Ovary (tissue), 9 donors: ENCODE data around the gene EIF4G3. TPM values are rescaled to one million over a fixed set of nuclear protein-coding genes. Genes with fewer than 3 reads are reported as not detected.
A peak's percentile ranks its signal among the peaks of the same experiment; 100 is the strongest.

Experiments used
- DNase-seq, 5 donors: peaks; one replicate each; pipeline ENCODE4 v3.0.0-alpha.2; 2019 to 2020
- H3K27ac ChIP-seq, 2 donors: fragments of 200-600 bp; one replicate each; pipeline versions ENCODE4 v1.5.1 to v1.8.0; 2019 to 2022
- H3K27me3 ChIP-seq: fragments of 200-600 bp; one replicate; pipeline ENCODE4 v1.8.0; 2022
- H3K36me3 ChIP-seq: fragments of 200-600 bp; sonication (generic); one replicate; pipeline ENCODE4 v1.5.1; 2019
- H3K4me1 ChIP-seq: one replicate; pipeline ENCODE4 v1.8.1; 2013; ENCODE audit warnings: mild to moderate bottlenecking, moderate library complexity; ENCODE audit not compliant: insufficient read depth
- H3K4me3 ChIP-seq: fragments of 200-600 bp; sonication (generic); one replicate; pipeline ENCODE4 v1.5.1; 2017
- H3K9me3 ChIP-seq, 2 donors: fragments of 200-600 bp in 1 of 2; sonication (generic) in 1 of 2; one replicate each; pipeline versions ENCODE4 v1.5.1 to v1.8.1; 2013 to 2019; ENCODE audit warnings: mild to moderate bottlenecking in 1 of 2, moderate library complexity in 1 of 2
- EP300 ChIP-seq: sonication (generic); formaldehyde crosslinking; IDR thresholded peaks from one replicate; pipeline ENCODE4 v1.6.1; 2017; ENCODE audit warnings: antibody characterized with exemption
- POLR2A ChIP-seq: fragments of 450-650 bp; IDR thresholded peaks from one replicate; pipeline ENCODE4 v1.6.1; 2017; ENCODE audit warnings: antibody characterized with exemption, mild to moderate bottlenecking, moderate library complexity
- WGBS, 3 donors: extraction: QIAGEN DNeasy Blood & Tissue Kit in 1 of 3; methylation state at CpG; one replicate each; pipeline versions ENCODE4 v1.1.5 to v1.1.7; 2013 to 2017; 5-methylcytosine and 5-hydroxymethylcytosine counted together
- intact Hi-C, 4 donors: fragments of 100-400 bp; cut with DNase I; formaldehyde crosslinking; loops; one replicate each; pipeline versions ENCODE4 v1.11.0 to v1.15.1; 2022 to 2023
- microRNA counts: library from miRNA; unstranded; fragments of <30 nt; microRNA quantifications from one replicate; lab custom pipeline; 2016
- microRNA-seq, 3 donors: library from miRNA; unstranded; fragments of <30 nt; microRNA quantifications; one replicate each; pipeline versions ENCODE4 to v1.2.0, GENCODE V29; 2019 to 2020
- polyA plus RNA-seq, 2 donors: library from polyadenylated mRNA; stranded (reverse); fragments of 200-250 nt in 1 of 2; fragments of 350-450 nt in 1 of 2; fragmentation: Illumina TruSeq in 1 of 2; extraction: RNeasy Lipid Tissue Mini Kit (QIAGEN cat#74804) in 1 of 2; gene quantifications; one replicate each; pipeline ENCODE4 v1.2.3, GENCODE V29; 2013 to 2014
- small RNA-seq: library from RNA; depleted of rRNA; stranded (forward); fragments of <200 nt; gene quantifications from one replicate; pipeline ENCODE3, GENCODE V24; 2016
- total RNA-seq, 7 donors: library from RNA; depleted of rRNA in 2 of 7; stranded (reverse); fragments of >200 nt in 2 of 7; fragmentation: NEBNext Ultra II Directional in 3 of 7; extraction: Animal tissue kit (Norgen Biotek cat#: 25700) in 3 of 7; gene quantifications; one replicate each; pipeline versions ENCODE4 v1.1.0 to v1.2.4, GENCODE V29; 2016 to 2023
- TF ChIP-seq, protein P1 (sequence below), 3 donors: fragments of 450-650 bp in 2 of 3; fragments of 200-600 bp in 1 of 3; IDR thresholded peaks; one replicate each; pipeline versions ENCODE4 v1.5.1 to v1.8.0; 2016 to 2022; ENCODE audit warnings: antibody characterized with exemption in 3 of 3, mild to moderate bottlenecking in 1 of 3
- donor health status: DM: no; HTN: no; CAD: no; lungs with moderate emphysema.
- donor health status: DM: no; HTN: no; CAD: no.
- donor health status: Bipolar disorder and iron deficiency.
- donor health status: DM: yes; HTN: yes; CAD: no.
- donor health status: DM: no; HTN: no; CAD: no.
- donor health status: DM: yes; HTN: yes; CAD: no.

EIF4G3 gene
- total and polyA plus RNA-seq, 9 donors, result 13.9 to 62.4 (median 39.4) TPM

GRCh38 chr1:20763417-20763816 is 413.3 kb downstream of the EIF4G3 start:
- Histone ChIP-seq H3K27me3 (no peaks in the 10 kb centered on the region), H3K4me1 (no peaks in the 10 kb centered on the region), H3K9me3 (no peaks in the 10 kb centered on the region), H3K27ac (no peak overlapping the region), H3K36me3 (no peaks in the 10 kb centered on the region), H3K4me3 (no peak overlapping the region)
- no peak for DNase-seq
- intact Hi-C loops, result no loop called here
- TF ChIP-seq POLR2A, result no peak
- TF ChIP-seq EP300, result no peak
- TF ChIP-seq, protein P1, sequence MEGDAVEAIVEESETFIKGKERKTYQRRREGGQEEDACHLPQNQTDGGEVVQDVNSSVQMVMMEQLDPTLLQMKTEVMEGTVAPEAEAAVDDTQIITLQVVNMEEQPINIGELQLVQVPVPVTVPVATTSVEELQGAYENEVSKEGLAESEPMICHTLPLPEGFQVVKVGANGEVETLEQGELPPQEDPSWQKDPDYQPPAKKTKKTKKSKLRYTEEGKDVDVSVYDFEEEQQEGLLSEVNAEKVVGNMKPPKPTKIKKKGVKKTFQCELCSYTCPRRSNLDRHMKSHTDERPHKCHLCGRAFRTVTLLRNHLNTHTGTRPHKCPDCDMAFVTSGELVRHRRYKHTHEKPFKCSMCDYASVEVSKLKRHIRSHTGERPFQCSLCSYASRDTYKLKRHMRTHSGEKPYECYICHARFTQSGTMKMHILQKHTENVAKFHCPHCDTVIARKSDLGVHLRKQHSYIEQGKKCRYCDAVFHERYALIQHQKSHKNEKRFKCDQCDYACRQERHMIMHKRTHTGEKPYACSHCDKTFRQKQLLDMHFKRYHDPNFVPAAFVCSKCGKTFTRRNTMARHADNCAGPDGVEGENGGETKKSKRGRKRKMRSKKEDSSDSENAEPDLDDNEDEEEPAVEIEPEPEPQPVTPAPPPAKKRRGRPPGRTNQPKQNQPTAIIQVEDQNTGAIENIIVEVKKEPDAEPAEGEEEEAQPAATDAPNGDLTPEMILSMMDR (IDR thresholded peaks at IDR 0.05), result no peak
- WGBS, 3 donors, result 92 to 95% (median 93%) methylated on average over 3 of the region's 3 CpGs

DNA sequence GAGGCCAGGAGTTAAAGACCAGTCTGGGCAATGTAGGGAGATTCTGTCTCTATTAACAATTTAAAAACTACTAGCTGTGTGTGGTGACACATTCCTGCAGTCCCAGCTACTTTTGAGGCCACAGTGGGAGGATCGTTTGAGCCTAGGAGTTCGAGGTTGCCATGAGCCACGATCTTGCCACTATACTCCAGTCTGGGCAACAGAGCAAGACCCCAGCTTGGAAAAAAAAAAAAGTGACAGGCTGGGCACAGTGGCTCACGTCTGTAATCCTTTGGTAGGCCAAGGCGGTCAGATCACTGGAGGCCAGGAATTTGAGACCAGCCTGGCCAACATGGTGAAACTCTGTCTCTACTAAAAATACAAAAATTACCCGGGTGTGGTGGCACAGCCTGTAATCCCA is 416.4 kb downstream of the EIF4G3 start:
- no peak for DNase-seq
- Histone ChIP-seq H3K27me3 (no peaks in the 10 kb centered on the region), H3K4me1 (no peaks in the 10 kb centered on the region), H3K36me3 (no peaks in the 10 kb centered on the region), H3K9me3 (no peaks in the 10 kb centered on the region), H3K27ac (no peak overlapping the region), H3K4me3 (no peak overlapping the region)
- intact Hi-C loops, result no loop called here
- WGBS, 3 donors, result 90 to 98% (median 95%) methylated on average over 6 of the region's 6 CpGs
- TF ChIP-seq EP300, result no peak
- TF ChIP-seq POLR2A, result no peak
- TF ChIP-seq, protein P1 (IDR thresholded peaks at IDR 0.05), result no peak

MicroRNAs within 50 kb of the gene (microRNA counts, 767-probe panel; counts per million panel counts)
- 530 counts per million, percentile 78 among the panel's probes with 10 or more counts for microRNA hsa-miR-1256 (lab: Ali Mortazavi, UCI)

Small RNA genes lying within 50 kb of the gene (microRNA-seq; reads per million reads assigned to microRNA genes)
- gene MIR1256, result 0 to 0.47 (median 0) reads per million in 3 donors

Small RNA genes lying within 50 kb of the gene (small RNA-seq; reads per million reads assigned to genes)
- gene AL627311.1, result not detected
- gene MIR1256, result not detected
- not detected for gene RNU7-200P

Other genes starting within 250 kb of the EIF4G3 start
- 100 to 1,000 TPM in 4 of 7 donors, 10 to 100 TPM in 3; 37.3 to 183 (median 119) TPM for gene ECE1, start 113.6 kb upstream of the EIF4G3 start, total RNA-seq
- gene ECE1, start 113.6 kb upstream of the EIF4G3 start, polyA plus RNA-seq, result 100 to 1,000 TPM in 1 of 2 donors, 10 to 100 TPM in 1; 84.0 to 313 TPM